ENCODE measurements around the gene RPL10A.

RPL10A gene

DNA sequence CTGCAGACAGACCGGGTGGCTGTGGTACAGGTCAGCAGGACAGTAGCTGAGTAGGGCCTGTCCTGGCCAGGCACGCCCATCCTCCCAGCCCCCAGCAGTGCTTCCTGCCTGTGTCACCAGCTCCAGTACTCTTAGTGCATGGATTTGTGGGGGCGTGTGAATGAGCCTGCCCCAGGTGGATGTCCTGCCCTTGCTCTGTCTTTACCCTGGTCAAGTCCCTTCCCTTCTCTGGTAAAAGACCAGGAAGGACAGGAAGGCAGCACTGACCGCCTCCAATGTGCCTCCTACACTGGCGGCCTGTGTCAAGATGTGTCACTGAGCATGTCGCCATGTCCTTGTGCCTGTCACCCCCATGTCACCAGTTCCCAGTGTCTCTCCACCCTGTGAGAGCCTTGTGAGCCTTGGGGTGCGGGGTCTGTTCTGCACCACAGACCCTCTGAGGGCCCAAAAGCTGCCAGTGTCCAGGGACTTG is 16.8 kb downstream of the RPL10A start:
- Histone ChIP-seq H3K4me2 (ENCODE audit: low read length) (no peak overlapping the region), H3K4me1 (ENCODE audit: insufficient read depth, low read length, severe bottlenecking) (no peaks in the 10 kb centered on the region), H3K9ac (ENCODE audit: low read length) (no peak overlapping the region)

DNA sequence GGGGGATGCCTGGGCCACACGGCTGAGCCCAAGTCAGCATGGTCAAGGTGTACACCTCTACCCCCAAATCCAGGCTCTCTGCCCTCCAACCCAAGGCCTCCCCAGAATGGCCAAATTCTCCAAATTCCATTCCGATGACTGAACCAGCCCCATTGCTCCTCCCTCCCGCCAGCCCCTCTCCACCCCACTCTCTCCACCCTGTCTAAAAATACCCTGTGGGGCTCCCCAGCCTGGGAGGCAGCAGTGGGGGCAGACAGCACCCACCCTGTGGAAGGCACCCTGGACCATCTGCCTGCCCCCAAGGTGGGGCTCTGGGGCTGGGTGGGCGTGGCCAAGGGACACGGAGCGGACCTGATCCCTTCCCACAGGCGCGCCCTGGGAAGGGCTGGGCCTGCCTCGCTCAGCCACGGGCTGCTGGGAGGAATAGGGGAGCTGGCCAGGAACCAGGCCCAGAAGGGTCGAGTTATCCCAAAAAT is 17.2 kb downstream of the RPL10A start:
- H3K9me2 ChIP-seq (ENCODE audit: low read depth, low read length) = no peaks in the 10 kb centered on the region
- no peak overlapping the region for H3K9ac ChIP-seq (ENCODE audit: low read length)
- no peaks in the 10 kb centered on the region for H3F3A ChIP-seq (ENCODE audit: insufficient read depth, low read length)
- no peak overlapping the region for H3K4me3 ChIP-seq (ENCODE audit: low read depth, low read length, poor library complexity, severe bottlenecking)
- H3K4me1 ChIP-seq (ENCODE audit: insufficient read depth, low read length, severe bottlenecking) = no peaks in the 10 kb centered on the region
- H2AFZ ChIP-seq (ENCODE audit: low read length) = no peak overlapping the region
- no peaks in the 10 kb centered on the region for H3K36me3 ChIP-seq (ENCODE audit: insufficient read depth, low read length)
- no peak overlapping the region for H3K4me2 ChIP-seq (ENCODE audit: low read length)
- H3K79me2 ChIP-seq (ENCODE audit: insufficient read depth, low read length) = no peaks in the 10 kb centered on the region
- no peaks in the 10 kb centered on the region for H3K9me3 ChIP-seq (ENCODE audit: low read length)
- H4K20me1 ChIP-seq (ENCODE audit: insufficient read depth, low read length) = no peaks in the 10 kb centered on the region
- no peak overlapping the region for H3K27ac ChIP-seq (ENCODE audit: low read depth, low read length, poor library complexity, severe bottlenecking)
- H3K27me3 ChIP-seq (ENCODE audit: insufficient read depth, low read length) = peaks cover 4% of the 10 kb centered on the region
- TF ChIP-seq, protein P1, sequence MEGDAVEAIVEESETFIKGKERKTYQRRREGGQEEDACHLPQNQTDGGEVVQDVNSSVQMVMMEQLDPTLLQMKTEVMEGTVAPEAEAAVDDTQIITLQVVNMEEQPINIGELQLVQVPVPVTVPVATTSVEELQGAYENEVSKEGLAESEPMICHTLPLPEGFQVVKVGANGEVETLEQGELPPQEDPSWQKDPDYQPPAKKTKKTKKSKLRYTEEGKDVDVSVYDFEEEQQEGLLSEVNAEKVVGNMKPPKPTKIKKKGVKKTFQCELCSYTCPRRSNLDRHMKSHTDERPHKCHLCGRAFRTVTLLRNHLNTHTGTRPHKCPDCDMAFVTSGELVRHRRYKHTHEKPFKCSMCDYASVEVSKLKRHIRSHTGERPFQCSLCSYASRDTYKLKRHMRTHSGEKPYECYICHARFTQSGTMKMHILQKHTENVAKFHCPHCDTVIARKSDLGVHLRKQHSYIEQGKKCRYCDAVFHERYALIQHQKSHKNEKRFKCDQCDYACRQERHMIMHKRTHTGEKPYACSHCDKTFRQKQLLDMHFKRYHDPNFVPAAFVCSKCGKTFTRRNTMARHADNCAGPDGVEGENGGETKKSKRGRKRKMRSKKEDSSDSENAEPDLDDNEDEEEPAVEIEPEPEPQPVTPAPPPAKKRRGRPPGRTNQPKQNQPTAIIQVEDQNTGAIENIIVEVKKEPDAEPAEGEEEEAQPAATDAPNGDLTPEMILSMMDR (IDR thresholded peaks at IDR 0.05; ENCODE audit: low read length) = no peak
- no peak for TF ChIP-seq EZH2 (IDR thresholded peaks at IDR 0.05; ENCODE audit: borderline replicate concordance, low read length)

More for the DNA sequence above, 16.8 kb downstream of the RPL10A start:
- no peaks in the 10 kb centered on the region for H4K20me1 ChIP-seq (ENCODE audit: insufficient read depth, low read length)
- H3K36me3 ChIP-seq (ENCODE audit: insufficient read depth, low read length) = no peaks in the 10 kb centered on the region
- no peak for TF ChIP-seq EZH2 (IDR thresholded peaks at IDR 0.05; ENCODE audit: borderline replicate concordance, low read length)
- TF ChIP-seq, protein P1 (IDR thresholded peaks at IDR 0.05; ENCODE audit: low read length) = no peak
- no peak overlapping the region for H3K27ac ChIP-seq (ENCODE audit: low read depth, low read length, poor library complexity, severe bottlenecking)
- H3K9me2 ChIP-seq (ENCODE audit: low read depth, low read length) = no peaks in the 10 kb centered on the region
- H3K4me3 ChIP-seq (ENCODE audit: low read depth, low read length, poor library complexity, severe bottlenecking) = no peak overlapping the region
- no peaks in the 10 kb centered on the region for H3K9me3 ChIP-seq (ENCODE audit: low read length)
- no peaks in the 10 kb centered on the region for H3F3A ChIP-seq (ENCODE audit: insufficient read depth, low read length)
- no peaks in the 10 kb centered on the region for H3K79me2 ChIP-seq (ENCODE audit: insufficient read depth, low read length)
- peaks cover 4% of the 10 kb centered on the region for H3K27me3 ChIP-seq (ENCODE audit: insufficient read depth, low read length)
- H2AFZ ChIP-seq (ENCODE audit: low read length) = no peak overlapping the region

DNA sequence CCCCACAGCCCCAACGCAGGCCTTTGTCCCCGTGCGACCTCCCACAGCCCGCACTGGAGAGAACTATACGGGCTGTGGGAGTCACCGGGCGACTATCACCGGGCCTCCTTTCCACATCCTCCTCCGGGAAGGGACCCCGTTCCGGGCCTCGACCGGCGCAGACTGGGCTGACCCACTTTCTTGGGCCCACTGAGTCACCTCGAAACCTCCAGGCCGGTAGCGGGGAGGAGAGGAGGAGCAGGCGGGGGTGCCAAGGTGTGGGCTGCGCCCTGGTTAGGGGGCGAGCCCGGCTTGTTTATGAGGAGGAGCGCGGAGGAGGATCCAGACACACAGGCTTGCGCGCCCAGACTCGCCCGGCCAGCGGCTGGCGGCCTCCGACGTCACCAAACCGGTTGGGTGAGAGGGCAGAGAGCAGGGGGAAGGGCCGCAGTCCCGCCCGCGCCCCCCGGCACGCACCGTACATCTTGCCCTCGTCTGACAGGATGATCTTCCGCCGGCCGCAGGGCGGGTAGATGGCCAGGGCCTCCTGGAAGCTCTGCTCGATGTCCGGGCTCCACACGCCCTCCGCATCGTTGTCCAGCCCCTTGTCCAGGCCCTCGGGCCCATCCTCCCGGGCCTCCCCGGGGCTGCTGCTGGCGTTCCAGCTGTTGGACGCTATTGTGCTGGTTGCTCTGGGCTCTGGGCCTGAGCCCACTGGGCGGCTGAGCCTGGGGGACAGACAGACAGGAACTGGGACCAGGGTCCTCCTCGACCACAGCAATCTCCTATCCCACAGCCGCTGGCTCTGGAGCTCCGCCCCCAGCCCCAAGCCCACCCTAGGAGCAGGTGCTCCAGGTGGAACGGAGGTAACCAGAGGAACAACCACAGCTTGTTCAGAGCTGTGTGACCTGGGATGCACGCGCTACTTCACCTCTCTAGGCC is 18.1 kb downstream of the RPL10A start:
- Histone ChIP-seq H3K4me1 (ENCODE audit: insufficient read depth, low read length, severe bottlenecking) (no peaks in the 10 kb centered on the region), H3K4me3 (ENCODE audit: low read depth, low read length, poor library complexity, severe bottlenecking) (no peak overlapping the region), H3K27me3 (ENCODE audit: insufficient read depth, low read length) (peaks cover 4% of the 10 kb centered on the region), H3K36me3 (ENCODE audit: insufficient read depth, low read length) (no peaks in the 10 kb centered on the region), H3K79me2 (ENCODE audit: insufficient read depth, low read length) (no peaks in the 10 kb centered on the region), H3K9ac (ENCODE audit: low read length) (no peak overlapping the region), H3F3A (ENCODE audit: insufficient read depth, low read length) (no peaks in the 10 kb centered on the region), H2AFZ (ENCODE audit: low read length) (no peak overlapping the region), H3K27ac (ENCODE audit: low read depth, low read length, poor library complexity, severe bottlenecking) (no peak overlapping the region), H3K4me2 (ENCODE audit: low read length) (no peak overlapping the region), H3K9me3 (ENCODE audit: low read length) (no peaks in the 10 kb centered on the region), H4K20me1 (ENCODE audit: insufficient read depth, low read length) (no peaks in the 10 kb centered on the region), H3K9me2 (ENCODE audit: low read depth, low read length) (no peaks in the 10 kb centered on the region)
- no peak for TF ChIP-seq EZH2 (IDR thresholded peaks at IDR 0.05; ENCODE audit: borderline replicate concordance, low read length)
- TF ChIP-seq, protein P1 (IDR thresholded peaks at IDR 0.05; ENCODE audit: low read length) = no peak

Data from OCI-LY1 (cell line).